ENCODE measurements around the gene MYO7A. TPM values are rescaled to one million over a fixed set of nuclear protein-coding genes. Genes with fewer than 3 reads are reported as not detected.

MYO7A gene
- polyA plus RNA-seq, 3 donors = 2.5 to 3.4 (median 3.1) TPM

GRCh38 chr11:77252555-77253270, 124.7 kb downstream of the MYO7A start:
- no peak for DNase-seq (ENCODE audit: low read depth in 3 of 3, low spot score in 2 of 3)

GRCh38 chr11:77253690-77254089, 125.6 kb downstream of the MYO7A start:
- no peak for DNase-seq (ENCODE audit: low read depth in 3 of 3, low spot score in 2 of 3)

- no peak for DNase-seq (ENCODE audit: low read depth in 3 of 3, low spot score in 2 of 3)
These were observed 131.6 kb downstream of the MYO7A start for GRCh38 chr11:77259641-77260040.

- DNase-seq (ENCODE audit: low read depth in 3 of 3, low spot score in 2 of 3) = no peak
These were observed 134.8 kb downstream of the MYO7A start for GRCh38 chr11:77262803-77263202.

Other genes with a start within 250 kb of the MYO7A start
- gene B3GNT6, start 93.8 kb upstream of the MYO7A start, polyA plus RNA-seq (ENCODE audit: insufficient read length in 3 of 3) = not detected
- gene CAPN5, start 61.3 kb upstream of the MYO7A start, polyA plus RNA-seq (ENCODE audit: insufficient read length in 3 of 3) = 10 to 100 TPM; 20.7 to 24.5 (median 21.2) TPM
- under 1 TPM in 1 of 3 donors, not detected in 2; 0.25 TPM for gene OMP, start 25.4 kb upstream of the MYO7A start, polyA plus RNA-seq (ENCODE audit: insufficient read length in 3 of 3)
- gene GDPD4, start 173.4 kb downstream of the MYO7A start, polyA plus RNA-seq (ENCODE audit: insufficient read length in 3 of 3) = under 1 TPM in 2 of 3 donors, not detected in 1; 0.04 to 0.35 TPM

All from right renal cortex interstitium (tissue), 3 donors.